NCI-H446 treated with DMSO at 0.1 percent for 48 hours (cell line): Measurements from ENCODE around the gene LPIN3.

Experiments used
- DNase-seq: peaks from one replicate; lab custom pipeline; 2025; lab: John Stamatoyannopoulos, UW

Gene LPIN3

GRCh38 chr20:41366546-41367392 is 26.1 kb downstream of the LPIN3 start, which contains the start of gene EMILIN3:
EMILIN3 (minus strand) TSS chr20:41366818; CDS start chr20:41366634, 184 bp downstream.
- no peak for DNase-seq

- no peak for DNase-seq
Measured at GRCh38 chr20:41367393-41367695, 26.7 kb downstream of the LPIN3 start.

- no peak for DNase-seq
Measured at GRCh38 chr20:41367956-41368355, 27.3 kb downstream of the LPIN3 start.

GRCh38 chr20:41369673-41370072 is 29.1 kb downstream of the LPIN3 start:
- DNase-seq, result no peak

GRCh38 chr20:41370176-41370575 is 29.6 kb downstream of the LPIN3 start:
- no peak for DNase-seq

- no peak for DNase-seq
Measured at GRCh38 chr20:41371371-41371770, 30.8 kb downstream of the LPIN3 start.

GRCh38 chr20:41373251-41373783 is 32.7 kb downstream of the LPIN3 start:
- no peak for DNase-seq

GRCh38 chr20:41373931-41374920 is 33.6 kb downstream of the LPIN3 start:
- DNase-seq, result no peak

- DNase-seq, result no peak
Measured at GRCh38 chr20:41375846-41376245, 35.2 kb downstream of the LPIN3 start.

- DNase-seq, result no peak
Measured at GRCh38 chr20:41376349-41376748, 35.7 kb downstream of the LPIN3 start.

- DNase-seq, result no peak
Measured at GRCh38 chr20:41377275-41377674, 36.7 kb downstream of the LPIN3 start.

GRCh38 chr20:41379551-41379950 is 38.9 kb downstream of the LPIN3 start:
- no peak for DNase-seq

- peak; percentile 51 for DNase-seq
Measured at GRCh38 chr20:41380551-41381193, 40.1 kb downstream of the LPIN3 start.

- no peak for DNase-seq
Measured at GRCh38 chr20:41382791-41383305, 42.2 kb downstream of the LPIN3 start.

GRCh38 chr20:41386502-41387427 is 46.1 kb downstream of the LPIN3 start:
- DNase-seq, result no peak

GRCh38 chr20:41387444-41387851 is 46.8 kb downstream of the LPIN3 start:
- no peak for DNase-seq

- DNase-seq, result no peak
Measured at GRCh38 chr20:41390889-41391288, 50.3 kb downstream of the LPIN3 start.

- no peak for DNase-seq
Measured at GRCh38 chr20:41391587-41392001, 51.0 kb downstream of the LPIN3 start.

- DNase-seq, result no peak
Measured at GRCh38 chr20:41392295-41392694, 51.7 kb downstream of the LPIN3 start.

GRCh38 chr20:41392871-41393704 is 52.5 kb downstream of the LPIN3 start:
- DNase-seq, result no peak
